ENCODE data around the gene AIP.
A peak's percentile ranks its signal among the peaks of the same experiment; 100 is the strongest.

AIP gene

GRCh38 chr11:67482827-67483798 lies at the start of gene AIP:
Gene AIP, plus strand, starts transcription at chr11:67483026. Its CDS starts 133 bp downstream, at chr11:67483159.
- peak; percentile 97 for DNase-seq

GRCh38 chr11:67433536-67434394 lies 49.1 kb upstream of the AIP start:
- DNase-seq = no peak

- no peak for DNase-seq
Observed at GRCh38 chr11:67434395-67434881, 48.4 kb upstream of the AIP start.

GRCh38 chr11:67435031-67435726 lies 47.6 kb upstream of the AIP start:
- DNase-seq = no peak

DNA sequence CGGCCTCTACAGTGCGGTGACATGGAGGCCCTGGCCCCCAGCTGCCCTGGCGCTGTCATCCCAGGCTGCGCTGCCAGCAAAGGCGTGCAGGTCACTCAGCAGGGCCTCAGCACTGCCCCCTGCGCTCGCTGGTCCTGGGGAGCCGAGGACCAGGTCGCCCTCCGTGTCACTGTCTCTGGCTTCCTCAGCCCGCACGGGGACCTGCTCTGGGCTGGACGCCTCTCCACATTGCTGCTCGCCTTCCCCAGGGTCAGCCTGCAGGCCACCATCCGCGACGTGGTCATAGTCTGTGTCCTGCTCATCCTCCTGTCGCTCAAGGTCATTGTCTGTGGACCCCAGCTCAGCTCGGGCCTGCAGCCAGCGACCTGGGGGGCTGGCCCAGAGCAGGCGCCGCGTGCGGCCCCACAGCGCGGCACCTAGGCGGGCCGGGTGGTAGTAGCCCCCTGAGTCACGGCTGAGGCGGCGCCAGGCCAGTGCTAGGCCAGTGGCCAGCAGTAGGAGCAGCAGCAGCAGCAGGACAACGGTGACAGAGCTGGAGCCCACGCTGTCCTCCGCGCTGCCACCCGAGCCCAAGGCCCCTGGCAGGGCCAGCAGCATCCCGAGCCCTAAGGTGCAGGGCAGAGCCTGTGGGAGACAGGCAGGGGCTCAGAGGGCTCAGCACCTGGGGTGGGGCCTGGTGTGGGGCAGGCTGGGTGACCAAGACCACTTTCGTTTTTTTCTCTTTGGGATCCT lies 46.9 kb upstream of the AIP start:
- no peak for DNase-seq

DNA sequence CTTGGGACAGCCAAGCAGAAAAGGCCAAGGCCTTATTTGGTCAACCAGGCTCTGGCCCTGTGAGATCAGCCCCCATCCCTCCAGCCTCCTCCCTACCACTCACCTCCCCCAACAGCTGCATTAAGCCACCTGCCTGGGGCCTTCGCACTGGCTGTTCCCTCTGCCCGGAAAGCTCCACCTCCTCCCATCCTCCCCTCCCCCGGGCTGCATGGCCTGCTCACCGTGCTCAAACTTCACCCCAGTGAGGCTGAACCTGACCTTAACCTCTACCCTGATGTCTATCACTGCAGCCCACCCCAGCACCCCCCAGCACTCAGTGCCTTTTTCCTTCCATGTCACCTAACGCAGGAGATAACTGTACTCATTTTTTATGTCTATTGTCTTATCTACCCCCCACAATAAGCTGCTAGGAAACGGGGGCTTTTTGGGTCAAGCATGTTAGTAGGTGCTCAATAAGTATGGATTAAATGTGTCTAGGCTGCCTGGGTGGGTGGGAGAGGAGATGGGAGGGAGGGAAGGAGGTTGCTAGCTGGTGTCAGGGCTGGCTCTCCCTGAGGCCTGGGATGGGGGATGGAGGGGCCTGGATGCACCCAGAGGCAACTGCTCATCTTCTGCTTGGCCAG lies 46.3 kb upstream of the AIP start:
- peak; percentile 66 for DNase-seq

- no peak for DNase-seq
Observed at GRCh38 chr11:67437082-67437808, 45.6 kb upstream of the AIP start, which contains the start of gene PTPRCAP. Gene PTPRCAP, minus strand, starts transcription at chr11:67437682. Its CDS starts 63 bp downstream, at chr11:67437619.

- DNase-seq = no peak
Observed at GRCh38 chr11:67437809-67438157, 45.0 kb upstream of the AIP start.

- DNase-seq = peak; percentile 78
Observed at GRCh38 chr11:67438158-67438902, 44.5 kb upstream of the AIP start.

- DNase-seq = no peak
Observed at GRCh38 chr11:67439321-67440228, 43.3 kb upstream of the AIP start.

- no peak for DNase-seq
Observed at GRCh38 chr11:67440229-67441097, 42.4 kb upstream of the AIP start.

- no peak for DNase-seq
Observed at GRCh38 chr11:67441098-67441563, 41.7 kb upstream of the AIP start.

DNA sequence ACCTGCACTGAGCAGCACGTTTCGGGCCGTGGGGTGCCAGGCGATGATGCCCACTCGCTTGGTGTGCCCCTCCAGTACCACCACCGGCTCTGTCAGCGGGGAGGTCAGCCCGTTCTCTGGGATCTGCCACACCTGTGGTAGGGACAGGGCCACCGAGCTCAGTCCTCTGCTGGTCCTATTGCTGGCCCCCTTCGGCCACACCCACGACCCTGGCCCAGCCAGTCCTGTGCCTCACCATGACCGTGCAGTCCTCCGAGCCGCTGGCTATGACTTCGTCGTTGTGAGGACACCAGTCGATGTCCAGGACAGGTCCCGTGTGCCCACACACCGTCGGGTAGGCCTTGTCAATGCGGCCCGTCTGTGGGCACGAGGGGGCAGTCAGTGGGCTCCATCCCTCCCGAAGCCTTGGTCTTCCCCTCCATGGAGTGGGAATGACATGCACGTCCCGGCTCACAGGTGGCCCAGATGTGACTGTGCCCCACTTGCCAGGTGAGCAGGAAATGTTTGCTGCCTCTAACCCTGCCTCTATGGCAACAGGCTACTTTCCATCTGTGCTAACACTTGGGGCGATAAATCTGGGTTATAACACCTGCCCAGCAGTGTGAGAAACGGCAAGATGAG lies 41.0 kb upstream of the AIP start:
- no peak for DNase-seq

GRCh38 chr11:67442504-67443404 lies 40.1 kb upstream of the AIP start:
- no peak for DNase-seq

GRCh38 chr11:67445515-67445914 lies 37.3 kb upstream of the AIP start:
- no peak for DNase-seq

DNA sequence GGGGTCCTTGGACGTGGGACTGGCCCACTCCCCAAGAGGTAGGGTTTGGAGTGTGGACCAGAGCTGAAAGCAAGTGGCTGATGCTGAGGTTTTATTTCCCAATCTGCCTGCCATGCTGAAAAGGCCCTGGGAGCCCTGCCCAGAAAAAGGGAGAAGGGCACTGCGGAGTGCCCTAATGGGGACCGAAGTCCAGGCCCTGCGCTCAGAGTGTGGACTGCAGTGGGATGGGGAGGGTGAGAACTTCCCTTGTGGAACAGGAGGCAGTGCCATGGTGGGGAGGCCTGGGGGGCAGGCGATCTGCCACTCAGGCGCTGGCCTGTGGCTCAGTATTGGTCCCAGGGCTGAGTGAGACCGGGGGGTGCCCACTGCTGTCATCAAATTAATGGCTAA lies 34.6 kb upstream of the AIP start:
- no peak for DNase-seq

All from activated CD4-positive, CD25-positive, alpha-beta regulatory T cell treated with anti-CD3 and anti-CD28 coated beads, Interleukin-2, amount 50 U/mL, for 72 hours (primary cell).